GM23338 (cell line): ENCODE measurements around the gene SH3TC1.

Experiments
- CREB1 ChIP-seq: fragments of 250-450 bp; sonication (Bioruptor Pico); IDR thresholded peaks from 2 replicates; pipeline ENCODE4 v1.5.0; 2020; ENCODE audit warnings: low read depth, mild to moderate bottlenecking, moderate library complexity
- CTCF ChIP-seq, 2 experiments: fragments of 200-600 bp in 1 of 2; sonication (generic) in 1 of 2; conservative IDR thresholded peaks; 2 replicates each; pipeline versions ENCODE4 v1.5.1 to v1.6.1; 2016 to 2017; ENCODE audit warnings: antibody characterized with exemption in 2 of 2, low read depth in 2 of 2, mild to moderate bottlenecking in 2 of 2, moderate library complexity in 1 of 2
- ETS1 ChIP-seq: IDR thresholded peaks from 2 replicates; pipeline ENCODE4 v1.6.1; 2016; ENCODE audit warnings: antibody characterized with exemption
- EZH2 ChIP-seq: fragments of 200-600 bp; sonication (generic); IDR thresholded peaks from one replicate; pipeline ENCODE4 v1.8.0; 2017; ENCODE audit warnings: antibody characterized with exemption, mild to moderate bottlenecking, low read depth; ENCODE audit not compliant: unreplicated experiment
- EZH2phosphoT487 ChIP-seq: fragments of 200-600 bp; sonication (generic); IDR thresholded peaks from one replicate; pipeline ENCODE4 v1.8.1; 2018; ENCODE audit warnings: antibody characterized with exemption; ENCODE audit not compliant: unreplicated experiment
- JUNB ChIP-seq: IDR thresholded peaks from one replicate; pipeline ENCODE4 v1.6.1; 2016; ENCODE audit warnings: antibody characterized with exemption; ENCODE audit not compliant: unreplicated experiment
- NANOG ChIP-seq: IDR thresholded peaks from 2 replicates; pipeline ENCODE4 v1.6.1; 2016; ENCODE audit warnings: antibody characterized with exemption, borderline replicate concordance
- POLR2AphosphoS5 ChIP-seq: IDR thresholded peaks from 2 replicates; pipeline ENCODE4 v1.6.1; 2016; ENCODE audit warnings: antibody characterized with exemption, low read depth
- REST ChIP-seq: IDR thresholded peaks from one replicate; pipeline ENCODE4 v1.6.1; 2018; ENCODE audit warnings: antibody characterized with exemption; ENCODE audit not compliant: unreplicated experiment
- ZNF114 ChIP-seq: fragments of 250-450 bp; sonication (Bioruptor Pico); IDR thresholded peaks from 2 replicates; pipeline ENCODE4 v1.5.0; 2020; ENCODE audit warnings: mild to moderate bottlenecking, moderate library complexity

GRCh38 chr4:8231551-8232049 is 32.5 kb downstream of the SH3TC1 start:
- no peak for TF ChIP-seq CTCF (conservative IDR thresholded peaks at IDR 0.05; ENCODE audit: low read depth in 2 of 2)
- no peak for TF ChIP-seq EZH2
- no peak for TF ChIP-seq POLR2AphosphoS5
- no peak for TF ChIP-seq ETS1
- TF ChIP-seq EZH2phosphoT487 = no peak
- no peak for TF ChIP-seq REST
- TF ChIP-seq NANOG = no peak
- no peak for TF ChIP-seq ZNF114 (CRISPR knock-in tag)
- TF ChIP-seq JUNB = no peak
- no peak for TF ChIP-seq CREB1
